Progenitor cell of endocrine pancreas (in vitro differentiated cells): ENCODE data around the gene RITA1. TPM values are rescaled to one million over a fixed set of nuclear protein-coding genes. Genes with fewer than 3 reads are reported as not detected.

Source experiments
- DNase-seq: peaks from one replicate; pipeline ENCODE4 v3.0.0; 2021; ENCODE audit warnings: low spot score; ENCODE audit not compliant: unreplicated experiment
- H3K27ac Mint-ChIP-seq: 2 replicates; pipeline ENCODE4 v1.8.0; 2021; ENCODE audit warnings: mild to moderate bottlenecking, moderate library complexity, mixed read lengths
- H3K27me3 Mint-ChIP-seq: 2 replicates; pipeline ENCODE4 v1.8.0; 2021; ENCODE audit warnings: mixed read lengths
- H3K36me3 Mint-ChIP-seq: 2 replicates; pipeline ENCODE4 v1.8.0; 2022; ENCODE audit warnings: mixed read lengths; ENCODE audit not compliant: insufficient read depth
- H3K4me1 Mint-ChIP-seq: 2 replicates; pipeline ENCODE4 v1.8.0; 2021; ENCODE audit warnings: low read depth, mixed read lengths
- H3K4me3 Mint-ChIP-seq: 2 replicates; pipeline ENCODE4 v1.8.0; 2021; ENCODE audit warnings: low read depth, mild to moderate bottlenecking, moderate library complexity, mixed read lengths
- H3K9me3 Mint-ChIP-seq: 2 replicates; pipeline ENCODE4 v1.8.0; 2021; ENCODE audit warnings: low read depth, mixed read lengths
- total RNA-seq: library from RNA; stranded (reverse); gene quantifications from 2 replicates; pipeline ENCODE4 v1.2.1, GENCODE V29; 2021
- TF ChIP-seq, protein P1 (sequence below): fragments of 200-600 bp; sonication (generic); IDR thresholded peaks from one replicate; pipeline ENCODE4 v1.5.0; 2021; ENCODE audit warnings: antibody characterized with exemption, mild to moderate bottlenecking; ENCODE audit not compliant: unreplicated experiment

Gene RITA1
- total RNA-seq, 1 donor from 2014 or later = 16.2 TPM

GRCh38 chr12:113183030-113183589 is 2.4 kb upstream of the RITA1 start:
- TF ChIP-seq, protein P1, sequence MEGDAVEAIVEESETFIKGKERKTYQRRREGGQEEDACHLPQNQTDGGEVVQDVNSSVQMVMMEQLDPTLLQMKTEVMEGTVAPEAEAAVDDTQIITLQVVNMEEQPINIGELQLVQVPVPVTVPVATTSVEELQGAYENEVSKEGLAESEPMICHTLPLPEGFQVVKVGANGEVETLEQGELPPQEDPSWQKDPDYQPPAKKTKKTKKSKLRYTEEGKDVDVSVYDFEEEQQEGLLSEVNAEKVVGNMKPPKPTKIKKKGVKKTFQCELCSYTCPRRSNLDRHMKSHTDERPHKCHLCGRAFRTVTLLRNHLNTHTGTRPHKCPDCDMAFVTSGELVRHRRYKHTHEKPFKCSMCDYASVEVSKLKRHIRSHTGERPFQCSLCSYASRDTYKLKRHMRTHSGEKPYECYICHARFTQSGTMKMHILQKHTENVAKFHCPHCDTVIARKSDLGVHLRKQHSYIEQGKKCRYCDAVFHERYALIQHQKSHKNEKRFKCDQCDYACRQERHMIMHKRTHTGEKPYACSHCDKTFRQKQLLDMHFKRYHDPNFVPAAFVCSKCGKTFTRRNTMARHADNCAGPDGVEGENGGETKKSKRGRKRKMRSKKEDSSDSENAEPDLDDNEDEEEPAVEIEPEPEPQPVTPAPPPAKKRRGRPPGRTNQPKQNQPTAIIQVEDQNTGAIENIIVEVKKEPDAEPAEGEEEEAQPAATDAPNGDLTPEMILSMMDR = no peak
- peaks cover 25% of the 10 kb centered on the region for H3K36me3 Mint-ChIP-seq
- peaks cover 13% of the 10 kb centered on the region for H3K4me1 Mint-ChIP-seq
- no peak for DNase-seq
- no peak overlapping the region for H3K27ac Mint-ChIP-seq
- H3K4me3 Mint-ChIP-seq = peak overlapping the region; percentile 14
- no peaks in the 10 kb centered on the region for H3K9me3 Mint-ChIP-seq
- H3K27me3 Mint-ChIP-seq = no peaks in the 10 kb centered on the region

- Mint-ChIP-seq H3K36me3 (peaks cover 18% of the 10 kb centered on the region), H3K9me3 (no peaks in the 10 kb centered on the region), H3K4me1 (peaks cover 13% of the 10 kb centered on the region), H3K4me3 (peak overlapping the region; percentile 87), H3K27ac (peak overlapping the region; percentile 91), H3K27me3 (no peaks in the 10 kb centered on the region)
- no peak for DNase-seq
- TF ChIP-seq, protein P1 = no peak
Measured at GRCh38 chr12:113184098-113184899, 1.2 kb upstream of the RITA1 start.

DNA sequence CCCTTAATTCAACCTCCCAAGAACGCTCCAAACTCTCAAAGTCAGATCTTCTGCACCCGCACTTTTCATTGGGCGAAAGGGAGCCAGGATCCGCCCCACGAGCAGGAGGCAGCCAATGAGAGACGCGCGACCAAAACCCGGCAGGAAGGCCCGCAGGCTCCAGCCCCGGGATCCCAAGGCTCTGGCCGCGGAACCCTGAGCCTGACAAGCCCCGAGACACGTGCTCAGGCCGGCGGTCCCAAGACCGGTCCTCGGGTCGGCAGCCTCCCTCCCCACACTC is 681 bp upstream of the RITA1 start:
- Mint-ChIP-seq H3K4me3 (peak overlapping the region; percentile 87), H3K27me3 (no peaks in the 10 kb centered on the region), H3K4me1 (peaks cover 13% of the 10 kb centered on the region), H3K9me3 (no peaks in the 10 kb centered on the region), H3K27ac (peak overlapping the region; percentile 91), H3K36me3 (peaks cover 16% of the 10 kb centered on the region)
- peak; percentile 69 for DNase-seq
- TF ChIP-seq, protein P1 = no peak

DNA sequence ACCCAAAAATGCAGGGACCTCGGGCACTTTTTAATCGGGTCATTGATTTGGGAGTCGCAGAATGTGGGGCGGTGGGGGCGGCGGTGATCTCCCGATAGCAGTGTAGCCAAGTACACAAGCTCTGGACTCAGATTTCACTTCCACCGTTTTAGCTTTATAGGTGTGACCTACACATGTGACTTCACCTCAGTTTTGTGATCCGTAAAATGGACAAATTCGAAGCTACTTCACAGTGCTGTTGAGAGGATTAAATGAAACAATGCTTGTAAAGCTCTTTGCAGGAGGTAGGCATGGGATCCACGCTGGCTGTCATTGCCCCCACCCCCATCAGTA is 478 bp downstream of the RITA1 start:
- Mint-ChIP-seq H3K4me3 (peak overlapping the region; percentile 87), H3K4me1 (peaks cover 13% of the 10 kb centered on the region), H3K9me3 (no peaks in the 10 kb centered on the region), H3K27me3 (no peaks in the 10 kb centered on the region), H3K36me3 (peaks cover 14% of the 10 kb centered on the region), H3K27ac (peak overlapping the region; percentile 73)
- DNase-seq = no peak
- TF ChIP-seq, protein P1 = no peak

- H3K27me3 Mint-ChIP-seq = no peaks in the 10 kb centered on the region
- TF ChIP-seq, protein P1 = no peak
- DNase-seq = no peak
- peaks cover 14% of the 10 kb centered on the region for H3K36me3 Mint-ChIP-seq
- H3K27ac Mint-ChIP-seq = no peak overlapping the region
- H3K4me3 Mint-ChIP-seq = peak overlapping the region; percentile 87
- no peaks in the 10 kb centered on the region for H3K9me3 Mint-ChIP-seq
- peaks cover 13% of the 10 kb centered on the region for H3K4me1 Mint-ChIP-seq
Measured at GRCh38 chr12:113186666-113187325, 1.3 kb downstream of the RITA1 start.
